Epidermal melanocyte (primary cell): ENCODE data around the gene CMIP.
"Not testable (repeated sequence)": the region's sequence is repeated elsewhere in the genome, so short reads cannot be mapped to it uniquely, and the experiment has no call there.

Experiments
- DNase-seq: peaks from one replicate; pipeline ENCODE4 v3.0.0; 2011; ENCODE audit warnings: low spot score; ENCODE audit not compliant: insufficient read length

CMIP gene

DNA sequence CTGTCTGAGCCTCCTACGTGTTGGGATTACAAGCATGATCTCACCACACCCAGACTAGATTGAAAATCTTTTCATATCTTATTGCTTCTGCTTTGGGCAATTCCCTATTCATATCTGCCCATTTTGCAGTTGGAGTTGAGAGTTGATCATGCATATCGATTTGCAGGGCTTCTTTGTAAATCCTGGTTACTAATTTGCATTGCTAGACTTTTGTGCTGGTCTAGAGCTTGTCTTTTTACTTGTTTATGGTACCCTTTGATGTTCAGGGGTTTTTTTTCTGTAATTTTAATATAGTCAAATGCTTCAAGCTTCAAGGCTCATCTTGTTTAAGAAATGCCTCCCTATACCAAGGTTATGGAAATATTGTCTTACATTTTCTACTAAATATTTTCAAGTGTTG lies 23.5 kb upstream of the CMIP start:
- no peak for DNase-seq

DNA sequence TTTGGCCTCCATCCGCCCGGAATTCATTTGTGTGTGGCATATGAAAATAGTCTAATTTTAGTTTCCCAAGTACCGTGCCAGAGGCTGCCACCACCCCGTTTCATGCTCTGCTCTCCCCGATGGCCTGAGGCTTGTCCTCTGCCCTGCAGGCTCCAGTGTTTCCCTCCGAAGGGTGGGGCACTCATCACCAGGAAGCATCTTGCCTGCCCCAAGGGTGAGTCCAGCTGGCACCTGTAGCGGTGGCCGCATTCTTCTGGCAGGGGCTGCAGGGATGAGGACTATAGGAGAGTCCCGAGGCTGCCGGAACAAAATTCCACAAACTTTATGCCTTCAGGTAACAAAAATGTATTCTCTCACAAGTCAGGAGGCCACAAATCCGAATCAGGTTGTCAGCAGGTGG lies 23.1 kb upstream of the CMIP start:
- no peak for DNase-seq

DNA sequence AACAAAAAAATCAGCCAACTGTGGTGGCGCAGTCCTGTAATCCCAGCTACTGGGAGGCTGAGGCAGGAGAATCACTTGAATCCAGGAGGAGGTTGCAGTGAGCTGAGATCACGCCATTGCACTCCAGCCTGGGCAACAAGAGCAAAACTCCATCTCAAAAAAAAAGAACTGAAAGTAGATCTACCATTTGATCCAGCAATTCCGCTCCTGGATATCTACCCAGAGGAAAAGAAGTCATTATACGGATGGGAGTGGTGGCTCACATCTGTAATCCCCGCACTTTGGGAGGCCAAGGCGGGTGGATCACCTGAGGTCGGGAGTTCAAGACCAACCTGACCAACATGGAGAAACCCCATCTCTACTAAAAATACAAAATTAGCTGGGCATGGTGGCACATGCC lies 22.5 kb upstream of the CMIP start:
- not testable (repeated sequence) for DNase-seq

DNA sequence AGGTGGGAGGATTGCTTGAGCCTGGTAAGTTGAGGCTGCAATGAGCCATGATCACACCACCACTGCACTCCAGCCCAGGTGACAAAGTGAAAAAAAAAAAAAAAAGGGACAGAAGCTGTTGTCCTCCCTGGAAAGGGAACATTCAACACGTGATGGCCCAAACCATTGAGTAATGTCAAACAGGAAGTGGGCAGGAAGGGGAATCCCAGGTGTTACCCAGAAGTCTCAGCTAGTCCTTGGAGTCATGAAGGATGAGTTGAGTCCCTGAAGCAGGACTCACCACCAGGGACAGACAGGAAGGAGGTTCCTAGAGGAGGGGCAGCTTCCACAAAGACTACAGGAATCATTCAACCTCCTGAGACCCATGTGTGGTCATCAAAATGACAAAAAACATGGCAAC lies 19.8 kb upstream of the CMIP start:
- DNase-seq, result no peak

DNA sequence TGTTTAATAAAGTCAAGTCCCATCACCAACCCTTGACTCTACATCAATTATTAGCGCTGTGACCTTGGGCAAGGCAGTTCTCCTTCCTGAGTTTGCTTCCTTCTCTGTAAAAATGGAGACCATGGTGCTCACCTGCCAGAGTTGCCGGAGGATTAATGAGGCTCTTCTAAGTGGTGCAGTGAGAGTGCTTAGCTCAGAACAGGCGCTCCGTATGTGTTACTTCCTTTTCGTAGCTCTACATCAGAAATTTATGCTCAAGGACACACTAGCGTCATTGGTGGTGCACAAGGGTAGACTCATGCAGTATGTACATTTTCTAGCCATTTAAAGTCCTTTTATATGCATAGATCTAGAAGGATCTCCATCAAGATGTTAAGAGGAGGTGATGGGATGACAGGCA lies 17.4 kb upstream of the CMIP start:
- DNase-seq, result no peak

DNA sequence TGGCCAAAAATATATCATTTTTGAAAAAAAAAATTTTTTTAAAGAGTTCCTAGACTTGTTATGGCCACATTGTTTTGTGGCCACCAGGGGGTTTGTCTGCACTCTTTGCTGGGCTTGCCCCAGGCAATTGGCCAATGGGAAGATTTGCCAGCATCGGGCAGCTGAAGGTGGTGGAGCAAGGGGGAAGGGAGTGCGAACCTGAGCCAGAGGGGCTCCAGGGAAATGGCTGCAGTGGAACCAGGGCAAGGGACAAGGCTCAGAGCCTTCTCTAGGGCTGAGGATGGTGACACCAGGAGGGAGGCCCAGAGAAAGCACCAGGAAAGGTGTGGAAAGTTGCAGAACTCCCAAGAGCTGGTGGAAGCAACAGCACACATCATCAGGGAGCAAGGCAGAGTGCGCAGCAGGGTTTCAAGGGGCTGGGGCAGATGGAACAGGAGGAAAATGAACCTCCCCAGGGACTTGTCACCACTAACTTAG lies 15.5 kb upstream of the CMIP start:
- DNase-seq, result no peak

DNA sequence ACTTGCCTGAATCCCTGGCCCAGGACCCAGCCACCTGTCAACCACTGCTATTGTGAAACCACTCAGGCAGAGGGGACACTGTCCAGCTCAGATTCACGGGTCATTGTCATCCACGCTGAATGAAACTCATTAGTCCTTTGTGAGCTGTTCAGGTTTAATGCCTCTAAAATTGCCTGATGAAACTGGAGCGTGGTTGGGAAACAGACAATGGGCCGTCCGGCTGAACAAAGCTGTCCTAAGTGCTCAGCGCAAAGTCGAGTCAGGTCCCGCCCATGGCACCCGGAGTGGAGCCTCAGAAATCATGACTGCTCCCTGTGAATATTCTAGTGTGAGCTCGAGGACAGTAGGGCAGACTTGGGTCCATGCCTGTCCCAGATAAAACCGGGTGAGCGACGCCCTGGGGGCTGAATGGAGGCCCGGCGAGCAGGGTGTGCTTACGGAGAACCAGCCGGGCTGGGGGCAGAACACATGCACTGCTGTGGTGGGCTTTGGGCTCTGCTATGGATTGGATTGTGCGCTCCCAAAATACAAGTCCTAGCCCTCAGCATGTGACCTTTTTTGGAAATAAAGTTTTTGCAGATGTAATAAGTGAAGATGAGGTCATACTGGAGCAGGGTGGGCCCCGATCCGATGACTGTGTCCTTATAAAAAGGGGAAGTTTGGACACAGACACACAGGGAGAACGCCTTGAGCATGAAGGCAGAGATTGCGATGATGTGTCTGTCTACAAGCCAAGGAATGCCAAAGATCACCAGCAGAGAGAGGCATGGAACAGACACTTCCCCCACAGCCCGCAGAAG lies 12.9 kb upstream of the CMIP start:
- no peak for DNase-seq

DNA sequence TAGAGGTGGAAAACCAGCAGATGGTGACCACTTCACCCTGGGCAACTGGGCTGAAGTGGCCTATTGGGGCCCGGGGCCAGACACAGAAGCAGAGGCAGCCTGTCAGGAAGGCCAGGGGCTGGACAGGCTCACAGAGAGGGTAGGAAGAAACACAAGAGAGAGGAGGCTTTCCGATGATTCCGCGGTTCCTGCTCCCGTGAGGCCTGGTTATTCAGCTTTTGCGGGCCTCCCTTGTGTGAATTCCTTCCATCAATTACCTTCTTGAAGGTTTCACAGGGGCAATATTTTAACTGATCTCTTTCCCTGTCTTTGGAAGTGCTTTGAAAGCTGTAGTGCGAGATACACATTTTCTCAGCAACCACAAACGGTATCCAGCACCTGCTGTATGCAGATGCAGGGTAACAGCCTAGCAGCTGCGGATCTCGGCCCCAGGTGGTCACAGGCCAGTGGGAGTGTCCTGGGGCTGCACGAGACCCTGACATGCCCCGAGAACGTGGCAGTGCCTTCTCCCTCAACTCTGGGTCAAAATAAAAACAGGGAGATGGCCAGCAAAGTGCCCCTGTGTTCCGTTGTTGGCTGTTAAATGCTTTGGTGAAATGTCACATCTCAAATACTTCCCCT lies 11.6 kb upstream of the CMIP start:
- DNase-seq, result no peak

DNA sequence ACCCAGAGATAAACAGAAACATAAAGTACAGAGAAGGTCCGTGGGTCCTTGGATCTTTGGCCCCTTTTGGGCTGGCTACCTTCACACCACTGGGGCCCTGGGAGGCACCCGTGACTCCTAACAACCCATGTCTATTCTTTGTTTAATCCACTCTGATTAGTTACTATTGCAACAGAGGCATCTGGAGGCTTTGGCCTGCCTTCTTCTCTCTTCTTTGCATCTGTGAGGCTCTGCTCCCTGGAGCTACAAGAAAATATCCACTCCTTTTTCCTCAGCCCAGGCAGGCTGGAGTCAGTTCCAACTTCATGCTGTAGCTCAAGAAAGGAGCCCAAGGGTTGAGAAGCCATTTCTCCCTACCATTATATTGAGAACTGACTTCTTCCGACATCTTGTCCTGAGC lies 9.5 kb upstream of the CMIP start:
- DNase-seq, result no peak

DNA sequence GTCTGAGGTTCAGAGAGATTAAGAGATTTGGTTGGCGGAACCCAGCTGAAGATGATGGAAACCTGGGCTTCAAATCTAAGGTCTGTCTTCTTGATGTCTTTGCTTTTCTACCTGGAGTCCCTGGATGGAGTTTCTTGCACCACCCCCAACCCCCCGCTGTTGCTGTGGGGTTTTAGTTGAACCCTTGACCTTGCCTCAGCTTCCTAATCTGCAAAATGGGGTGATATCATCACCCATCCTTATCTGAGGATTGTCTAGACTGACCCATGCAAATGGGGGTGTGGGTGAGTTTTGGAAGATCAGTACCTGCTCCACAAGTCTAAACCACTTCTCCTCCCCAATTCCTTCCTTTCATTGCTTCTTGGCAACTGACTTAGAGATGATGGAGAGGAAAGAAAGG lies 9.0 kb upstream of the CMIP start:
- DNase-seq, result no peak

DNA sequence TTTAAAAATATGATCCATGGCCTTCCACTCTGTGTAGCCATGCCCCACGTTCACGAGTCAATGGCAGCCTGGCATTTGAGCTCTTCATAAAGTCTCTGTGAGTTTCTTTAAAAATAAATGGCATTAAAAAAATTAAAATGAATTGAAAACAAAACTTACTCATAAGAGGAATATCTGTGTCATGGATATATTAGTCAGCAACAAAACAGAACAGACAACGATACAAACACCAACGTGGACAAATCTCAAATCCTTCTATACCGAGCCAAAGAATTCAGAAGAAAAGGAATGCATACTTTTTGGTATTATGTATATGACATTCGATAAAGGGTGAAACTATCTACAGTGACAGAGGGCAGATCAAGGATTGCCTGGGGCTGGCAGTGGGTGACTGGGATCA lies 8.2 kb upstream of the CMIP start:
- no peak for DNase-seq

DNA sequence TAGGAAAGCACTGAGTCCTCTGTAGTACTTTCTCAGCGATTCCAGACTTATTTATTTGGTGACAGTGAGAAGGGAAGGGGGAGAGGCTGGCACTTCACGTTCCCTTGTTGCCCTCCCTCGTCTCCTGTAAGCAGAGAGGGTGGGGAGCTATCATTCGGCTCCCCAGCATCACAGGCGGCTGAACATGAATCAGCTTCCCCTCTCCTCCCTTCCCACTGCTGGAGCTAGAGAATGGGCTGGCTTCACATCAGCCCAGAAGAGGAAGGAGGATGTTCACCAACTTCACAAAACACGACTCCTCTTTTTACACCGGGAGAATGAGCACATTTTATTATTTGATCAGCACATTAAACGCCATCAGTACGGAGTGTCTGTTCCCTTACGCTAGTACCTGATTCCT lies 6.7 kb upstream of the CMIP start:
- DNase-seq, result no peak

DNA sequence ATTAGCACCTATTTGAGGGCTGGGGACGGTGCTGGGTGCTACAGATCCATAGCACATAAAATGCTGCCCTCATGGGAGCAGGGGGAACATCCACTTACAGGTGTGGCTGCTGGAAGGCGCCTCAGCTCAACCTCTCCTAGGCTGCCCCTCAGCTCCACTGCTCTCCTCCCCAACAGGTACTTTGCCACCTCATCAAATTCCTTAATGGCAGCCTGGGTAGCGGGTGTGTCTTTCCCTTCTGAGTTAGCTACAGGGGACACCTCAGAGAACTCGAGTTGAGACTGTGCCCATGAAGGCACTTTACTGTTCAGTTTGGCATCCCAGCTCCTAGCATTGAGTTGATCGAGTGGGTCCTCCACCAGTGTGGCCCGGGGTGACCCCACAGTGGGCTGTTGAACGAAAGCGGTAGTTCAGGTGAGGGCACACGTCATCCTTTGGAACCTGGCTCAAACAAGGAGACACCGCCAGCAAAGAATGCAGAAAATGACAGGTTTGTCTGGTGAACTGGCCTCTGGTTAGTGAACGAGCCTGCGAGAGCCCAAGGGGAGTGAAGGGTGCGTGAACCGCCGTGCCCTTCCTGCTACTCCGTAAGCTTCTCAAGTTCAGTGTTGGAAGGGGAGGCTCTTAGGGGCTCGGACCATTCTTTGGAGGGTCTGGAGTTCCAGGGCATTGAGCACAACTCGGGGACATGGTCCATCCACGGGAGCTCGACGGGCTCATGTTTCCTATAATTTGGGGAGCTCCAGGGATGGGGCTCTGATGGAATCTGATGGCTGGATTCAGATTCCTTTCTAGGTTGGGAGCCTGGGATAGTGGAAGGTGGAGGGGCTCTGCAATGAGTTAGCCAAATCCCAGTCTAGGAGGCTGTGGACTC lies 3.5 kb upstream of the CMIP start:
- no peak for DNase-seq

DNA sequence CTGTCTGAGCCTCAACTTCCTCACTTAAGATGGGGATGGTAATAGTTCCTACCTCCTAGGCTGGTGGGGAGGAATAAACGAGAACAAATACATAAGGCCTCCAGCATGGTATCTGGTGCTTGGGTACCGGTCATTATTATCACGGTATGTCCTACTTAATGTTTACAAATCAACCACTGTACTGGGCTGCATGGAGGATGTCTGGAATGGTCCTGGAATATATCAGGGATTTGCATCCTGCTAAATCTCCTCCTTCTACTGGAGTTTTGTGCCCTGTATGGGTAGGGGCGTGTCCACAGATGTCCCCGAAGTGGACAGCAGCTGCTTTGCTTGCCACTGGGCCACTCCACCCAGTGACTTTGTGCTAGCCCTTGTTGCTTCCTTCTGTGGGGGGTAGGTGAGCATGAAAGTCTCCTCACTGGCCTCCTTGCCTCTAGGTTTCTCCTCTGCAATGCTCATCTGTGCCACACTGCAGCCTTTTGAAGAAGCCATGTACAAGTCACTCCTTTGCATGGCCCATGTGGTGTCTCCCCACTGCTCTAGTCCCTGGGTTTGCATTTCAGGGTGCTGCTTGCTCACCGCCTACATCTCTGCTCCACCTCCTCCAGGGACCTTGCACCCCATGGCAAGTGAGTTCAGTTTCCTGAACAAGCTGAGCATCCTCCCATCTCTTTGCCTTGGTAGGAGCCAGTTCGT lies 2.2 kb upstream of the CMIP start:
- DNase-seq, result no peak

DNA sequence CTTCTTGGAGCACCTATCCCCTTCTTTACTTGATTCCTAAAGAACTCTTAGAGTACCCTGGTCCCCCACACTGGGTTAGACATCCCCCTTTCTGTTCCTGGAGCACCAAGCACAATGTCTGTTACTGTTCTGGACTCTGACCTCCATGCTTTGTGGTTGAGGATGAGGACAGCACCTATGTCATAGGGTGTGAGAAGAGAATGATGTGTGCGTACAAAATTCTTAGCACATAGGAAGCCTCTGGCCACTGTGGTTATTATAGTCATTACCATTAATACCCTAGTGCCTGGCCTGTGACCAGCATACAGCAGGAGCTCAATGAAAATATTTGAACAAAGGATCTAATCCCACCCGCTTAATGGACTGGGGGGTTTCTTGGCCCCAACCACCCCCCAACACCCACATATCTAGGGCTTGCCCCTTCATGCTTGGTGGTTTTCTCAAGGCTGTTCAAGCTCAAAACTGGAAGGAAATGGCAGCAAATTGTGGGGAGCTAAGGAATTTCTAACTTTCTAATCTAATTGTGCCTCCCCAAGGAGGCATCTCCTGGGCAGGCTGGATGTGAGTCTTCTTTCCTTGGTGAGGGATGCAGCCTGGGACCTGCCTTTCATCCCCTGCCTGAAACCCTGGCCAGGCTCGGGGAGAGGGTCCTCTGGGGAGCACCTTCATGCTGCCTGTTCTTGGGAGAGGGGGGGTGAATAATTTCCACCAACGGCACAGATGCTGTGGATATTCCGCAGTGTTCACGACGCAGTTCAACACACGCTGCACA lies 1.5 kb upstream of the CMIP start:
- DNase-seq, result no peak

DNA sequence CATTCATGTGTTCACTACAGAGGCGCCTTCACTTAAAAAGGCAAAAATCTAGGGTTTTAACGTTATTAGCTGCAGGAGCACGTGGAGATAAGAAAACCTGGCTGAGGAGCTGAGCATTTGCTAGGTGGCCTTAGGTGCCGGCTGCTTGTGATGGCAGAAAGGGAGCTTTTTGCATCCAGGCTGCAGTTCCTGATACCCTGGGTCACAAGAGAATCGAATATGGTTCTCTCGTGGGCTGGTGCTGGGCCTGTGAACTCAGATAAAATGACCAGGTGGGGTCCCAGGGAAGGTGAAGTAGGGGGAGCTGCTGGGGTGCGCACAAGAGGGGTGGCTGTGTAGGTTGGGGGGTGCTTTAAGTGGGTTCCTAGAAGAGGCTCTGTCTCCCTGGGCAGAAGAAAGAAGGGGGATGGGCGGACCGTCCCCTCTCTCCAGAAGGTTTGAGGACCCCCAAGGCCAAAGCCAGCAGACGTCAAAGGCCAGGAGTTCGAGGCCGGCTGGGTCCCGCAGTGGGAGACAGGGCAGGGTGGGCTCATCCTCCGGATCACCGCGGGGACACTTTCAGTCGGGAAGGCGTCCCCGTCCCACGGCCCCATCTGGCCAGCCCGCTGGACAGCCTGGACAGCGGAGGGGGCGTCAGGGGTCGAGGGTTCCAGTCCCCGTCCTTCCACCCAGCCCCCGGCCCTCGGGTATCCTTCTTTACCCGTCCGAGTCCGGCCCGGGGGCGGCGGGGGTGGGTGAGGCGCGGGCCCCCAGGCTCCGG lies 740 bp upstream of the CMIP start:
- no peak for DNase-seq

DNA sequence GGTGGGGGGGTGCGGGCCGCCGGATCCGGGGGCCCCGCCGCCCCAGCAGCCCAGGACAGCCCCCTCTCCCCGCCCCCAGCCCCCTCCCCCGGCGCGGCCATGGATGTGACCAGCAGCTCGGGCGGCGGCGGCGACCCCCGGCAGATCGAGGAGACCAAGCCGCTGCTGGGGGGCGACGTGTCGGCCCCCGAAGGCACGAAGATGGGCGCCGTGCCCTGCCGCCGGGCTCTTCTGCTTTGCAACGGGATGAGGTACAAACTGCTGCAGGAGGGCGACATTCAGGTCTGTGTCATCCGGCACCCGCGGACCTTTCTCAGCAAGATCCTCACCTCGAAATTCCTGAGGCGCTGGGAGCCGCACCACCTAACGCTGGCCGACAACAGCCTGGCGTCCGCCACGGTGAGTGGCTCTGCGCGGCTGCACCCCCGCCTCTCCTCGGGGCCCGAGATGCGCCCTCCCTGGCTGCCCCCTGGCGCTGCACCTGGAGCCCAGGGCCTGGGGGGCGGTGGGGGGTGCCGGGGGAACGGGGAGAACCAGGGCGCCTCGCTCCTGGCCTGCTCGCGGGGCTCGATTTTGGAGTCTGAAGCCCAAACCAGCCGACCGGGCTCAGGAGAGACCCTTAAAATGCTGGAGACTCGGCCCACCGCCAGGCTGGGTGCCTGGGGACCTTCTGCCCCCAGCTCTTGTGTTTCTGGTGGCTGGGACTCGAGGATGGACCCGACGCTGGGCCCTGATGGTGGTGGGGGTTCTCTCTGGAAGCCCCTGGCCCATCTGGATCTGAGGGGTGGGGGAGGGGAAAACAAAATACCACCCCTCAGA lies 744 bp downstream of the CMIP start:
- DNase-seq, result no peak

DNA sequence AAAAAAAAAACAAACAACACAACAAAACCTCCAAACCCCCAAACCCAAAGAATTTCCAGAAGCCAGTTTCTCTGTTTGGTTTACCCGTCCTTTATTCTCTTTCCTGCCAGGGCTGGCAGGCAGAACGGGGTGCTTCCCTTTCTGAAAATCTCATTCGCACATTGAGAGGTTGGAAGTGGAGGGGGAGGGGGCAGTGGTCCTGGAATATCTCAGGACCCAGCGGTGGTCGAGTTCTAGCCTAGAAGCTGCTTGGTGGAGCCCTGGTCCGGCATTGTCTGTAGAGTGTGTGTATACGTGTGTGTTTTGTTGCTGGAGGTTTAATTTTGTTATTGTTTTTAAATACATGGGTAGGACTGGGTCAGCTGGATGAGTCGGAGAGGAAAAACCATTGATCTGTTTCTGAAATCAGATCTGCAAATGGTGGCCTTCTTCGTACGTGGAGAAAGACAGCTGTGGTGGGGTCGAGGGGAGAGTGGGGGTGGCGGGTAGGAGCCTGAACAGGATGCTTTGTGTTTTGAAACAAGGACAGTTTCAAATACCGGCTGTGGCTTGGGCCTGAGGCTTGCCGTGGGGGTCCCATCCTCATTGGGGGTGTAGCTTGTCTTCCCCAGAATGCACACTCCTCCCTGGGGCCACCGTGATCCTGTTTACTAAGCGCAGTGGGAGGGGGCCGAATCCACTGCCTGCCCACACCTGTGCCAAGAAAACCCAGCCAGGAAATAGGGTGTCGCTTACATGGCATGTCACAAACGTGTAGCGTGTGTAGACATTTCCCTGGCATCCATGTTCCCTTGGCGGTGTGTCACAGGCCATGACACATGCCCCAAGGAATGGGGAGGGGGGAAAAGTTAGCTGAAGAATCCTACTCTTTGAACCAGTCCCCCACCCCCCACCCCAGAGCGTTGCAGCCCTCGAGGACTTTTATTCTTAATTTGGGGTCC lies 1.6 kb downstream of the CMIP start:
- DNase-seq, result no peak
